Measurements from ENCODE around the gene UBALD2. TPM values are rescaled to one million over a fixed set of nuclear protein-coding genes. Genes with fewer than 3 reads are reported as not detected.
A peak's percentile ranks its signal among the peaks of the same experiment; 100 is the strongest.

Gene UBALD2
- total and polyA plus RNA-seq, 2 of the 13 experiments (the other 11 are each of a cell fraction or from before 2014, with no cell fraction given), result 3.3 to 89.7 TPM

GRCh38 chr17:76264755-76265623 lies at the start of gene UBALD2 (continued):
- 0 out of 2 replicates have a peak, but pooled peaks have one; percentile 44 for TF ChIP-seq NFAT5 (CRISPR knock-in tag; IDR thresholded peaks at IDR 0.05)
- TF ChIP-seq SALL2 (CRISPR knock-in tag; IDR thresholded peaks at IDR 0.05), result no peak
- TF ChIP-seq ISL2 (CRISPR knock-in tag; IDR thresholded peaks at IDR 0.05), result peak; percentile 71
- peak; percentile 92 for TF ChIP-seq SAP130 (CRISPR knock-in tag; IDR thresholded peaks at IDR 0.05; ENCODE audit: low read depth)
- no peak for TF ChIP-seq ZNF558 (CRISPR knock-in tag; IDR thresholded peaks at IDR 0.05; ENCODE audit: borderline replicate concordance)
- TF ChIP-seq GRHL1 (CRISPR knock-in tag; conservative IDR thresholded peaks at IDR 0.05), result no peak
- TF ChIP-seq FOXJ3 (CRISPR knock-in tag; IDR thresholded peaks at IDR 0.05; ENCODE audit: borderline replicate concordance), result peak; percentile 83
- TF ChIP-seq ZNF260 (CRISPR knock-in tag; IDR thresholded peaks at IDR 0.05; ENCODE audit: borderline replicate concordance, low read depth), result no peak
- TF ChIP-seq CBX5 (CRISPR knock-in tag; IDR thresholded peaks at IDR 0.05; ENCODE audit: borderline replicate concordance), result no peak
- no peak for TF ChIP-seq HMGA1 (CRISPR knock-in tag; conservative IDR thresholded peaks at IDR 0.05)
- peak; percentile 68; the same call in 1 of the 2 replicates for TF ChIP-seq YEATS2 (CRISPR knock-in tag; IDR thresholded peaks at IDR 0.05; ENCODE audit: borderline replicate concordance)
- peak; percentile 95 for TF ChIP-seq SP4 (CRISPR knock-in tag; IDR thresholded peaks at IDR 0.05)
- TF ChIP-seq TARDBP (CRISPR knock-in tag; IDR thresholded peaks at IDR 0.05), result peak; percentile 44; the same call in 1 of the 2 replicates
- TF ChIP-seq GATAD1 (CRISPR knock-in tag; IDR thresholded peaks at IDR 0.05), result peak; percentile 80
- no peak for TF ChIP-seq ZNF616 (CRISPR knock-in tag; IDR thresholded peaks at IDR 0.05; ENCODE audit: low read depth)
- TF ChIP-seq SOX13 (IDR thresholded peaks at IDR 0.05), result no peak
- TF ChIP-seq SOX13 (CRISPR knock-in tag; conservative IDR thresholded peaks at IDR 0.05 in 1 of 2, IDR thresholded peaks at IDR 0.05 in 1 of 2), result peak in 1 of 2 experiments; percentile 40; a peak in 2 of 4 replicates
- peak; percentile 99 for TF ChIP-seq NFYB (CRISPR knock-in tag; IDR thresholded peaks at IDR 0.05)
- TF ChIP-seq ZNF776 (CRISPR knock-in tag; IDR thresholded peaks at IDR 0.05), result no peak
- TF ChIP-seq PLRG1 (conservative IDR thresholded peaks at IDR 0.05), result no peak
- TF ChIP-seq GLI4 (CRISPR knock-in tag; IDR thresholded peaks at IDR 0.05; ENCODE audit: borderline replicate concordance), result no peak
- peak; percentile 83; the same call in 1 of the 2 replicates for TF ChIP-seq ZNF333 (CRISPR knock-in tag; IDR thresholded peaks at IDR 0.05; ENCODE audit: borderline replicate concordance)
- TF ChIP-seq SMAD3 (CRISPR knock-in tag; IDR thresholded peaks at IDR 0.05), result peak; percentile 44; the same call in 1 of the 2 replicates
- peak; percentile 63; the same call in 1 of the 2 replicates for TF ChIP-seq REL (CRISPR knock-in tag; conservative IDR thresholded peaks at IDR 0.05)

Data from HepG2 (cell line).